HG03108 (cell line): ENCODE results near the gene ARTN.

ENCODE experiments used
- ATAC-seq: cut with Tn5 transposase; IDR thresholded peaks from one replicate; pipeline ENCODE4 v1.9.1; 2021; ENCODE audit warnings: moderate library complexity; ENCODE audit not compliant: unreplicated experiment

Gene ARTN

DNA sequence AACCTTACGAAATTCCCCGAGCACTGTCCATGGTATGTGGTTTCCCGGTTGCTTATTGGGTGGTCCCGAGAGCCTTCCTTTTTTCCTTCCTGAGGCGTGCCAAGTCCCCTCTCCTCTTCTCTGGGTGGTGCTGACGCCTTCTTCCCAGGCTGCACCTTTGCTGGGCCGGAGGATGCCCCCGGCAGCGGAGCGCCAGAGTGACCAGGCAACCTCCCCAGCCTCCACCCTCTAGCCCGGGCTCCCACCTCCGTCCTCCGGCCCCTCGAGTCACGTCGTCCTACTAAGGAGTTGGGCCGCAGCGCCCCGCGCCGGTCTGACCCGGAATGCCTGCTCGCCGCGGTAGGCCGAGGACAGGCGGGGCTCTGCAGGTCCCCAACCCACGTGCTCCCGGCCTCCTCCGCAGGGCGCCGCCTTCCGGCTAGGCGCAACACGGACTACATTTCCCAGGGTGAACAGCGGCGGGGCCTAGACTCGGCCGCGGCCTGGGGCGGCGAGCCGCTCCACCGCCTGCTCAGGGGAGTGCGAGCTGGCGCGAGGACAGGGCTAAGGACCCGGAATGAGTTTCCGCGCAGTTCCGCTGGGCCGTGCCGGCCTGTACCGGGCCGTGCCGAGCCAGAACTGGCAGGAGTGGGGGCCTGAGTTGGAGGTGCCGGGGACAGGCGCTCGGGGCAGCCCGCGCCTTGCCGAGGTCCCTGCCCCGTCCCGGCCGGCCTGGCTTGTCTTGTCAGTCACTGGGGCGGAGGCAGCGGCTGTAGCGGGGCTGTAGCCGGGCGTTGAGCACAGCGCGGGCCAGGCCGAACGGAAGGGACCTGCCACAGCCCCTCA is 12.8 kb downstream of the ARTN start, which contains the start of gene IPO13:
IPO13 (plus strand) TSS at position 715 of the 825 bp plus-strand sequence. CDS start 651 bp downstream, outside the sequence.
- ATAC-seq: peak; percentile 94

DNA sequence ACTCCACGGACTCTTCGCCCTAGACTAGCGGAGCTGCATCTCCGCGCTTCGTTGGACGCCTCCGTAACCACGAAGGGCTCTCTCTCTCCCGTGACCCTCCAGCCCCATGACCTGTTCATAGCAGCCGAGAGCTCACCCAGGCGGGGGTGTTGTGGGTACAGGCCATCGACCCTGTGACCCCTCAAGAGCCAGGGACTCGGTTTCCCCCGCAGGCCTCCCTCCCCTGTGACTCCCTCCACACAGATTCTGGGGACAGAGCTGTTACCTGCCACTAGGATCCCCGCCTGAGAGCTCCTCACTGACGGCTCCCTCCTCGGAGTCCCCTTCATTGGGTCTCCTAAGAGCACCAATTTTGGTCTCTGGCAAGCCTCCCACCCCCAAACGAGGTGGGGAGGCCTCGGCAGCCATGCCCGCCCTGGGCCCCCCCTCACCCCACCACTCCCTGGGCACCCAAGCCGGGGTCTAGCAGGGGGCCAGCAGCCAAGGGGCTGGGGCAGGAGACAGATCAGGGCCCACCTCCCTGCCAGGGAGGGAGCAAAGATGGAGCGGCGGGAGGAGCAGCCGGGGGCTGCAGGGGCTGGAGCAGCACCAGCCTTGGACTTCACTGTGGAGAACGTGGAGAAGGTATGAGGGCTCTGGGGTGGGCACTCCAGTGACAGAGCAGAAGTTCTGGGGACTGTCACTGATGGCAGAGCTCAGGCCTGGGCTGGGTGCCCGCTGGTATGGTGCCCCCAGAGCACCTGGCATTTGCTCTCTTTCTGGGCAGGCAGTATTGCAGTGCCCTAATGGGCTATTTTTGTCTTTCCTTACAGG is 13.7 kb downstream of the ARTN start:
- ATAC-seq: no peak

DNA sequence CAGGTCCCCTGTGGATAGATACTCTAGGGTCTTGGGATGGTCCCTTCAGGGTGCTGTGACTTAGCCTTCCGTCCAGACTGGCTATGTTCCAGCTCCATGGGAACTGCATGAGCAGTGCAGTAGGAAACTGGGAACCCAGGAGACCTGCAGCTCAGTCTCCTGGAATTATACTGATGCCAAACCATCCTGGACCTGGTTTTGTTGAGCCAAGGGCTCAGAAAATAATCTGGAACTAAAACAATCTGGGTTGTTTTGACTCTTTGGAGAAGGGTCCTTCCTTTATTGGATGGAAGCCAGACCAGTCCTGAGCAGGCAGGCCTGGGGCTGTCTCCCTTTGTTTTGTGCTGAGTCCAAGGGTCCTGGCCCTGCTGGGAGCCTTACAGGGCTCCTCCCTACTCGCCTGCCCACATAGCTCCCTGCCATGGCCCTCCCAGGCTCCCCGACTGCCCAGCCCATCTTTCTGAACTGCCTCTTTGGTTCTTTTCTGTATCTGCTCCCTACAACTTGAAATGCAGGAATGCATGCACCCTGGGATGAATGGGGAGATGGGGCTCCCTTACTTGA is 14.4 kb downstream of the ARTN start:
- ATAC-seq: no peak

DNA sequence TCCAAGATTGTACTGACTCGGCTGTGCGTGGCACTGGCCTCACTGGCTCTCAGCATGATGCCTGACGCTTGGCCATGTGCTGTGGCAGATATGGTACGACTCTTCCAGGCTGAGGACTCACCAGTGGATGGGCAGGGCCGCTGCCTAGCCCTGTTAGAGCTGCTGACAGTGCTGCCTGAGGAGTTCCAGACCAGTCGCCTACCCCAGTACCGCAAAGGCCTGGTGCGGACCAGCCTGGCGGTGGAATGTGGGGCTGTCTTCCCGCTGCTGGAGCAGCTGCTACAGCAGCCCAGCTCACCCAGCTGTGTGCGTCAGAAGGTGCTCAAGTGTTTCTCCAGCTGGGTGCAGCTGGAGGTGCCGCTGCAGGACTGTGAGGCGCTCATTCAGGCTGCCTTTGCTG is 16.1 kb downstream of the ARTN start:
- ATAC-seq: no peak

DNA sequence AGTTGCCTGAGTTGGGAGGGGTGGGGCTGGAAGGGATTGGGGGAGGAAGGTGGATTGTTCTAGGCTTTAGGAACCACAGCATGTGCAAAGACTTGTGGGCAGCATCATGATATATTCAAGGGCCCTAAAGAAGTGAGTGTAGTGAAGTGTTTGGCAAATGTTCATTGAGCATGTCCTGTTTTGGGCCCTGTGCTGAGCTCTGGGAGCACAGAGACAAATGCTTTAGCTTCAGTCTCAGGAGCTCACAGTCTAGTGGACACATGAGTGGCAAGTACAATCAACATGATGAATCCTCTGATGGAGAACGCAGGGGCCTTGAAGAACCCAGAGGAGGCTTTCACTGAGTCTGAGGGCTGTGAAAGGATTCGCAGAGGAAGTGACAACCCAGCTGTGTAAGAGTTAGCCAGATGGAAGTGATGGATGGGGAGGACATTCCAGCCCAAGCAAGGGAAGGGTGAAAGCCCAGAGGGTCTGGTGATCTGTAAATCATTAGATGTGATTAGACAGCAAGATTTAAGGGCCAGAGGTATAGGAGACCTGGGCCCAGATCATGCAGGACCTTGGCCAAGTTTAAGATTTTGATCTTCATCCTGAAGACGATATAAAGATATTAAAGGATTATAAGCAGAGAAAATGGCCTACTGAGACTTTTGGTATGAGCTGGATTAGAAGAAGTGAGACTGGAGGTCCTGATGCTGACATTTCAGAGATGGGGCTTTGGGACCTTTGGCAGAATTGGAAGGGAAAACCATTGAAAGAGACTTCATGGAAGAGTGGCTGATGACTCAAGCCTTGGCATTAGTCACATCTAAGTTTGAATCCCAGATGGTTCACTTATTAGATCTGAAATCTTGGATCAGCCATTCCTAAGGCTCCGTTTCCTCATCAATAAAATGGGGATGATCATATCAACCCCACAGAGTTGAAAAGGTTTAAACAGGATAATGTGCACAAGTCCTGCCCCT is 17.7 kb downstream of the ARTN start:
- no peak for ATAC-seq

DNA sequence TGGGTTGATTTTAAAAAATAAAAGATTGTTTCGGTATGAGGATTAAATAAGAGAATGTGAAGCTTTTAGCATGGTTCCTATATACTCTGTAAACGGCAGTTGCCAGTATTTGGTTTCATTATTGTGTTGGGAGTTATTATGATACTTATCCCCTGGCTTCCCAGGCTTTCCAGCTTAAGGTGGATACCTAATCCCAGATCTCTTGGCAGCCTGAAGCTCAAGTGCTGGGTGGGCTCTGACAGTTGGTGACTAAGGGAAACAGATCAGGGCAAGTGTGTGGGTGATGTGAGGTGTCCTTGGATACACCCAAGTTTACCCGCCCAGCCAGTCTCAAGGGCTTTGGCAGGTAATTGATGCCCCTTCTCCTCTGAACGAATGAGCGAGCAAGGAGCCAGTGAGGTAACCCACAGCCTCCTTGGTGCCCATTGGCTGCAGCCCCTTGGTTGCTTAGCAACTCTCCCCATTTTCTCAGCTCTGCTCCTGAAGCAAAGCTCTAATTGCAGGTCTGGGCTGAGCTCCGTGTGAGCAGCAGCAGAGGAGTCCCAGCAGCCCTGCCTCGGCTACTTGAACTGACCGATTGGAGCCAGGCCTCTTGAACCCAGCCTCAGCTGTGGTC is 19.2 kb downstream of the ARTN start:
- no peak for ATAC-seq

DNA sequence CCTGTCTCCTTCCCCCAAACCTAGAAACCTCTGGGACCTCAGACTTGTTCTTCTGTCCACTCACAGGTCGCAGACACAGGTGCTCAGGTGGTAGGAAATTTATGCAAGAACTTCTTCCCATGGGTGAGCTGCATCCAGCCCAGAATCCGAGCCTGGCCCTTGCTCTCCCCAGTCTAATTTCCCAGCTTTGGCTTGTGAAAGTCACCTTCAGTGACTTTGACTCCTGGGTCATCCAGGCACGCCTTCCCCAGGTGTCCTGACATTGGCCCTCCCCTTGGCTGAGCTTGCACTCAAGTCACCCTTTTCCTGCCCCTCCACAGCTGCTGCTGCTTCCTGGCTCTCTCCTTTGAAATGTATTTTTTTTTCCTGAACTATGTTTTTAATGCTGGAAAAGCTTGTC is 19.8 kb downstream of the ARTN start:
- no peak for ATAC-seq

DNA sequence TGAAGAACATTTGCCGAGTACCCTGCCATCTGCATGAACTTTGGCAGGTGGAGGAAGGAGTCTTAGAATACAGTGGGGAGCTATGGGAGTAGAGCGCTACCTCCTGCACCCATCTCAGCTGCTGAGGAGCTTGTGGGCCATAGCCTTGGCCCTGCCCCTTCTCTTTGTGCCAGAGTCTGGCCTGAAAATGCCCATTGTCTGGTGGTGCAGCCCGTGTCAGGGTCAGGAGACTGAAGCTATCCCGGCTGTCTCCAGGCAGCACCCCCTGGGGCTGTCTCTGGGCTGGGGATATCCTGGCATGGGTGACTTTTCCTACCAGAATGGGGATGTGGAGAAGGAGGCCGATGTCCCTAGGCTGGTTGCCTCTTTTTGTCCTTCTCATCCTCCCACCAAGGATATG is 20.4 kb downstream of the ARTN start:
- ATAC-seq: no peak

DNA sequence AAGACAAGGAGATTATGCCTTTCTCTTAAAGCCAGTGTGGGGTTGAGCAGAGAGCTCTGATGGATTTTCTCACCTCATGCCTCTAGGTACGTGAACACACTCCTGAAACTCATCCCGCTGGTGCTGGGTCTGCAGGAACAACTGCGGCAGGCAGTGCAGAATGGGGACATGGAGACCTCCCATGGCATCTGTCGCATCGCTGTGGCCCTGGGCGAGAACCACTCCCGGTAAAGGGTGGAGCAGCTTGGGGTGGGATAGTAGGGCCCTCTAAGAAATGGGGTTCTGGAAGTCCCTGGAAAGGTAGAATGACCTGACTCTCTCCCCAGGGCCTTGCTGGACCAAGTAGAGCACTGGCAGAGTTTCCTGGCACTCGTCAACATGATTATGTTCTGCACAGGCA is 22.6 kb downstream of the ARTN start:
- no peak for ATAC-seq

DNA sequence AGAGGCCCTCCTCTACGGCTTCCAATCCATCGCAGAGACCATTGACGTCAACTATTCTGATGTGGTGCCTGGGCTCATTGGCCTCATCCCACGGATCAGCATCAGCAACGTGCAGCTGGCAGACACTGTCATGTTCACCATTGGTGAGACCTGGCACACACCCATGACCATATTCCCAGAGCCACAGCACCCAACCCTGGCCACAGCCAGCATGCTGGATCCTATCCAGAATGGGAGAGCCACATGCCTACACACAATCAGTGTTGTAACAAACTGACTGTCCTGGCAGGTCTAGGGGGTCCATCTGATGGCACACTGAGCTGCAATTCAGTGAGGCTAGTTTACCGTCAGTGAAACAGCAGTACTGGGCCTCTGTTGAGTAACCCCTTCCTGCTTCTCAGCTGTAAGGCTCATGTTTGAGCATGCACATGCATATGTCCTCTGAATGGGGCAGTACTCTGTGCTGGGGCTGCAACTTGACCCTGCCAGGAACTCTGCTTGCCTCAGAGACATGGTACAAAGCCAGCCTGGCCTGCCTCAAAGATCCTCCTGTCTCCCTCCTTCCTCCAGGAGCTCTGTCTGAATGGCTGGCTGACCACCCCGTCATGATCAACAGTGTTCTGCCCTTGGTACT is 23.9 kb downstream of the ARTN start:
- no peak for ATAC-seq

DNA sequence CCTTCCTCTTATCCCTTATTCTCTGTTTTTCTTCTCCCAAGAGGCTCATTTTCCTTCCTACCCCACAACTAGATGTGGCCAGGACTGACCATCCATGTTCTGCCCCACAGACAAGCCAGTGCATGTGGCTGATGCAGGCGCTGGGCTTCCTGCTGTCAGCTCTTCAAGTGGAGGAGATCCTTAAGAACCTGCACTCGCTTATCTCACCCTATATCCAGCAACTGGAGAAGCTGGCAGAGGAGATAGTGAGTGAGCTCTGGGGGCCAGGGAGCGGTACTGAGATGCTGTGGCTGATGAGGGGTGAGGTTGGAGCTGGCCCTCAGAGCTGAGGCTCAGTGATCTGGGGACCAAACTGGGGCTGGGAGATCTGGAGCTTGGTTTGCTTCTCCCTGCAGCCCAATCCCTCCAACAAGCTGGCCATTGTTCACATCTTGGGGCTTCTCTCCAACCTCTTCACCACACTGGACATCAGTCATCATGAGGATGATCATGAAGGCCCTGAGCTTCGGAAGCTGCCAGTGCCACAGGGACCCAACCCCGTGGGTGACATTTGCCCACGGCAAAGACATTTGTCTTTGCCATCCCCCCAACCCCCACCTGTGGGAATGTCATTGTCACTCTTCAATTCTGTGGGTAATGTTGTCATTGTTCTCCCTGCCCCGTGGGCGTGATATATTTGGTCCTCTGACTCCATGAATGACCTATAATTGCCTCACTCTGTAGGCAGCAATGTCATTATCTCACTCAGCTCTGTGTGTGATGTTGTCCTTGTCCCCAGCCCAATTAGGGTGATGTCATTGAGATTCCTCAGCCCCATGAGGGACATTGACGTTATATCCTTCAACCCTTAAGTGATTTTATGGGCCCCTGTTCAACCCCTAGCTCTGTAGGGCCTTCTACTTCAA is 25.0 kb downstream of the ARTN start:
- no peak for ATAC-seq

DNA sequence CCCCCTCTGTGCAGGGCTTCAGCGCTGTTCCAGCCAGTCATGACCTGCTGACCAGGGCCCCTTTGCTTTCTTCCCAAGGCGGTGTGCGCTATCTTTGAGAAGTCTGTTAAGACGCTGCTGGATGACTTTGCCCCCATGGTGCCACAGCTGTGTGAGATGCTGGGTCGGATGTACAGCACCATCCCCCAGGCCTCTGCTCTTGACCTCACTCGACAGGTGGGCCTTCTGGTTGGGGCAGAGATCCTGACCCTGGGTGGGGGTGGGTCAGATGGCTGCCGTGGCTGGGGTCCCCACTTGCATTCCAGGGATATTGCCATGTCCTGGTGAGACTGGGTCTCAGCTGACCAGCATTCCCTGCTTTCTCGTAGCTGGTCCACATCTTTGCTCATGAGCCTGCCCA is 27.2 kb downstream of the ARTN start:
- no peak for ATAC-seq

DNA sequence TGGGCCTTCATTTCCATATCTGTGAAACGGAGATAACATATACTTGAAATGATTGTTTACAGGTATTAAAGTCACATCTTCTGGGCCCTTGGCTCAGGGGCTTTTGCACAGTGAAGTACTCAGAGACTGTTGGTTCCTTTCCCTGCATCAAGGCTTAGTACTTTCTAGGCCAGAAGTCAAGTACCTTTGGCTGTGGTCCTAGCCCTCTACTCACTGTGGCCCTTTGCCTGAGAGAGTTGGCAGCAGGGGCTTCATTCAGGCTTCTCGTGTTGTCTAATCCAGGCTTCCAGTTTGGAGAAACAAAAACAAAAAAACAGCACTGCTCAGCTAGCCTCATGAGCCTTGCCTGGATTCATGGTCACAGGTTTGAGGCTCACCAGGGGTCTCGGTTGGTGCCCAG is 28.1 kb downstream of the ARTN start:
- ATAC-seq: no peak

DNA sequence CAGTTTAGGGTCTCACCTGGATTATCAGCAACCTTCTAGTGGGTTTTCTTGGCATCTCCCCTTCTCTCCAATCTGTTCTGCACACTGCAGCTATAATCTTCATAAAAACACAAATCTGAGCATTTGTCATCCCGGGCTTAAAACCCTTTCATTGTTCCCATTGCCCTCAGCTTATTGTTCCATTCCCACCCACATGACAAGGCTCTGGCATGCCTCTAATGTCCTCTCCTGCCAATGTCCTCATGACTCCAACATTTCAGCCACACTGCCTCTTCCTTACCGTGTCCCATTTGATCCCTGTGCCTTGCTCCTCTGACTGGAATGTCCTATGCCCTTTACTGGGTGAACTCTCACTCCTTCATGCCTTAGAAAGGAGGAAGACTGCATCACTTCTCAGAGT is 28.7 kb downstream of the ARTN start:
- ATAC-seq: no peak

DNA sequence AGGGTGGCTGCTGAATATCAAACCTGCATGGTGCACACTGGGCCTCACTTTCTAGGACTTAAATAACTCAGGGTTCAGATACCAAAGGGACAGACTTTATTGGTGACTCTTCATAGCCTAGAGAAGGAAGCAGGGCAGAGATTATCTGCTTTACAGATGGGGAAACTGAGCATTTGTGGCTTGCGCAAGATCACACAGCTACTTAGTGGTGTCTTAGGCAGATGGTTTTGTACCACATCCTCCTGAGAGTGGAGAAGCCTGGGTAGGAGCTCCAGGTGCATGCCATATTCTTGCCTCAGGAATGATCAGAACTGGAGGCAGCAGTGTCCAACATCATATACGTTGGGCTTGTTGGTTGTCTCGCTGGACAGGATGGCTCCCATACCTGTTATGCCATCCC is 29.4 kb downstream of the ARTN start:
- ATAC-seq: no peak

DNA sequence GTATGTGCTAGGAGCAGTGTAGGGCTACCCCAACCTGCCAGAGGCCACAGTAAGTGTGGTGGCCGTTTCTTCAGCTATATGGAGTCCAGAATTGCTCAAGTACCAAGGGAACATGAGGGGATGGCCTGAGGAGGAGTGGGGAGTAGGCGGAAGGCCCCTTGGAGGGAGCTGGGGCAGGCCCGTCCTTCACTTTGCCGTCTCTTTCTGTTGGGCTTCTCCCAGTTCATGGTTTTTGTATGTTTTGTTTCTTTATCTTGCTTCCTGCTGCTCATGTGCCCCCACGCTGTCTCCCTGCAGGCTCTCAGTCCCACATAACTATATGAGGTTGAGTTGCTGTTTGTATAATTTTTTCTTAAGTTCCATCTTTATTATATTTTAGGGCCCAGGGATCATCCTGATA is 30.3 kb downstream of the ARTN start:
- ATAC-seq: no peak

DNA sequence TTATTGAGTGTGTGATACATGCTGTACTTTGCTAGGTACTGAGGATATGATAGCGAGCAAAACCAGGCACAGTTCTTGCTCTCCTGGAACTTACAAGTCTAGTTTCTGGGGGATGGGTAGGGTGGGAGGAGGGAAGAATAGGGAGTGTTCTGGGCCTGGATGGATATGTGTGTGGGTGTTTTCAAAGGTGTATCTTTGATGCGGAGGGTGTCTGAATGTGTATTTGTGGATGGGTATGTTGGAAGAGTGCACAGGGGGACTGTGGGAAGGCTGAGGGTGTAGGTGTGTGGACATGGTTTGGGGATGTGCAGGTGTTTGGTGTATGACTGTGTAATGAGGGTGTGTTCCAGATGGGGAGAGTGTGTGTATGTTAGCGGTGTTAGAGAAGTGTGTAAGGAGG is 31.7 kb downstream of the ARTN start:
- ATAC-seq: no peak

DNA sequence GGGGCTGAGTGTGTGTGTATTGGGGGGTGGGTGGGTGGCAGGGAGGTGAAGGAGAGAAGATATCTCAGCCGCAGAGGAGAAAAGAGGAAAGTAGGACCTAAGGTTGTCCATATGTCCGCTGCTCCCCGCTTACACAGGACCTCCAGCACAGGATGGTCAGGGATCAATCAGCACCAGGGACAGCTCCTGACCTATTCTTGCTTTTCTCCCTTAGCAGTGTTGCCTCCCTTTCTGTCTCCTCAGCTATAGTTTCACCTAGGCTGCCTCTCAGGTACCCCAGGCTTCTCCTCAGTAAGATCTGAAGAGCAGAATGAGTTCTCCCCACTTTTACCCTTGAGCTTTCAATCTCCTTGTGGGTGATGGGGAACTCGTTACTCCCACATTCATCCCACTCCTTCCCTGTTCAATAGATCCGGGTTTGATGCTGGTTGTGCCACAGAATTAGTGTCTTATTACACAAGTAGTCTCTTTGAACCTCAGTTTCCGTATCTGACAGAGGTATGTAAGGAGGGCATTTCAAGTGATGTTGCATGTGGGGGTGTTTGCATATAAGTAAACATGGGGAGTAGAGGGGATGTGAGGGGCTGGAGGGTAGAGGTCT is 34.8 kb downstream of the ARTN start:
- ATAC-seq: no peak

DNA sequence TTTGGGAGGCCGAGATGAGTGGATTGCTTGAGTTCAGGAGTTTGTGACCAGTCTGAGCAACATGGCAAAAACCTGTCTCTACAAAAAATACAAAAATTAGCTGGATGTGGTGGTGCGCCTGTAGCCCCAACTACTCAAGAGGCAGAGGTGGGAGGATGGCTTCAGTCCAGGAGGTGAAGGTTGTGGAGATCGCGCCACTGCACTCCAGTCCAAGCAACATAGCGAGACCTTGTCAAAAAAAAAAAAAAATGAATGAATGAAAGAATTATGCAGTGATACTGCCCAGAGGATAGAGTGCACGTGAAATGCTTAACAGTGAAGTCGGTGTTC is 35.8 kb downstream of the ARTN start:
- no peak for ATAC-seq
